GM21381 (cell line): ENCODE data around the gene CGB5.
A peak's percentile ranks its signal among the peaks of the same experiment; 100 is the strongest.

ENCODE experiments used
- ATAC-seq: cut with Tn5 transposase; IDR thresholded peaks from one replicate; pipeline ENCODE4 v1.9.1; 2021; ENCODE audit warnings: mild to moderate bottlenecking, moderate library complexity; ENCODE audit not compliant: unreplicated experiment

CGB5 gene

GRCh38 chr19:49085020-49085867 is 41.6 kb downstream of the CGB5 start, which contains the start of gene SNRNP70:
Gene SNRNP70 (plus strand): TSS chr19:49085451. CDS start chr19:49086415, 964 bp downstream.
- peak; percentile 89 for ATAC-seq

- no peak for ATAC-seq
Observed at GRCh38 chr19:49085868-49086232, 42.2 kb downstream of the CGB5 start.

GRCh38 chr19:49086296-49086695 is 42.6 kb downstream of the CGB5 start:
- no peak for ATAC-seq

- no peak for ATAC-seq
Observed at GRCh38 chr19:49091391-49092038, 47.9 kb downstream of the CGB5 start.

- ATAC-seq, result no peak
Observed at GRCh38 chr19:49092686-49093085, 49.0 kb downstream of the CGB5 start.
